HEK293 (cell line): ENCODE data around the gene ZNF296.

Experiments
- PATZ1 ChIP-seq: fragments of 450-650 bp; formaldehyde crosslinking; IDR thresholded peaks from 2 replicates; pipeline ENCODE4 v1.5.1; 2016; ENCODE audit warnings: missing biosample characterization, missing genetic modification characterization
- YY1 ChIP-seq: fragments of 450-650 bp; formaldehyde crosslinking; IDR thresholded peaks from 2 replicates; pipeline ENCODE4 v1.5.1; 2018; ENCODE audit warnings: missing biosample characterization, missing genetic modification characterization
- ZBTB20 ChIP-seq: fragments of 450-650 bp; formaldehyde crosslinking; IDR thresholded peaks from 2 replicates; pipeline ENCODE4 v1.5.1; 2016; ENCODE audit warnings: missing biosample characterization, missing genetic modification characterization
- ZFP41 ChIP-seq: fragments of 450-650 bp; formaldehyde crosslinking; IDR thresholded peaks from 2 replicates; pipeline ENCODE4 v1.5.1; 2016; ENCODE audit warnings: missing biosample characterization, missing genetic modification characterization, borderline replicate concordance
- ZNF280C ChIP-seq: fragments of 450-650 bp; formaldehyde crosslinking; IDR thresholded peaks from 2 replicates; pipeline ENCODE4 v1.5.1; 2016; ENCODE audit warnings: missing biosample characterization, missing genetic modification characterization
- ZNF311 ChIP-seq: fragments of 450-650 bp; formaldehyde crosslinking; IDR thresholded peaks from 2 replicates; pipeline ENCODE4 v1.5.1; 2017; ENCODE audit warnings: missing biosample characterization, missing genetic modification characterization, borderline replicate concordance
- ZNF623 ChIP-seq: fragments of 450-650 bp; formaldehyde crosslinking; IDR thresholded peaks from 2 replicates; pipeline ENCODE4 v1.5.1; 2016; ENCODE audit warnings: missing biosample characterization, missing genetic modification characterization
- ZNF777 ChIP-seq: fragments of 450-650 bp; formaldehyde crosslinking; IDR thresholded peaks from 2 replicates; pipeline ENCODE4 v1.5.1; 2017; ENCODE audit warnings: missing biosample characterization, missing genetic modification characterization, borderline replicate concordance
- ZSCAN30 ChIP-seq: fragments of 450-650 bp; IDR thresholded peaks from 2 replicates; pipeline ENCODE4 v1.5.1; 2018; ENCODE audit warnings: missing biosample characterization, mild to moderate bottlenecking, missing genetic modification characterization, moderate library complexity
- TF ChIP-seq, protein P1 (sequence below): fragments of 450-650 bp; formaldehyde crosslinking; IDR thresholded peaks from 2 replicates; pipeline ENCODE4 v1.5.1; 2017; ENCODE audit warnings: missing biosample characterization, mild to moderate bottlenecking, missing genetic modification characterization, moderate library complexity
- TF ChIP-seq, protein P2 (sequence below): fragments of 450-650 bp; formaldehyde crosslinking; IDR thresholded peaks from 2 replicates; pipeline ENCODE4 v1.5.1; 2016; ENCODE audit warnings: missing biosample characterization, missing genetic modification characterization

- TF ChIP-seq YY1 (no peak), ZSCAN30 (no peak), ZFP41 (tag by site-specific recombination) (no peak), ZBTB20 (no peak), ZNF777 (tag by site-specific recombination) (no peak), ZNF623 (tag by site-specific recombination) (no peak), PATZ1 (tag by site-specific recombination) (no peak), ZNF311 (tag by site-specific recombination) (no peak), ZNF280C (tag by site-specific recombination) (no peak)
- TF ChIP-seq, protein P1, sequence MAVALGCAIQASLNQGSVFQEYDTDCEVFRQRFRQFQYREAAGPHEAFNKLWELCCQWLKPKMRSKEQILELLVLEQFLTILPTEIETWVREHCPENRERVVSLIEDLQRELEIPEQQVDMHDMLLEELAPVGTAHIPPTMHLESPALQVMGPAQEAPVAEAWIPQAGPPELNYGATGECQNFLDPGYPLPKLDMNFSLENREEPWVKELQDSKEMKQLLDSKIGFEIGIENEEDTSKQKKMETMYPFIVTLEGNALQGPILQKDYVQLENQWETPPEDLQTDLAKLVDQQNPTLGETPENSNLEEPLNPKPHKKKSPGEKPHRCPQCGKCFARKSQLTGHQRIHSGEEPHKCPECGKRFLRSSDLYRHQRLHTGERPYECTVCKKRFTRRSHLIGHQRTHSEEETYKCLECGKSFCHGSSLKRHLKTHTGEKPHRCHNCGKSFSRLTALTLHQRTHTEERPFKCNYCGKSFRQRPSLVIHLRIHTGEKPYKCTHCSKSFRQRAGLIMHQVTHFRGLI = no peak
- TF ChIP-seq, protein P2, sequence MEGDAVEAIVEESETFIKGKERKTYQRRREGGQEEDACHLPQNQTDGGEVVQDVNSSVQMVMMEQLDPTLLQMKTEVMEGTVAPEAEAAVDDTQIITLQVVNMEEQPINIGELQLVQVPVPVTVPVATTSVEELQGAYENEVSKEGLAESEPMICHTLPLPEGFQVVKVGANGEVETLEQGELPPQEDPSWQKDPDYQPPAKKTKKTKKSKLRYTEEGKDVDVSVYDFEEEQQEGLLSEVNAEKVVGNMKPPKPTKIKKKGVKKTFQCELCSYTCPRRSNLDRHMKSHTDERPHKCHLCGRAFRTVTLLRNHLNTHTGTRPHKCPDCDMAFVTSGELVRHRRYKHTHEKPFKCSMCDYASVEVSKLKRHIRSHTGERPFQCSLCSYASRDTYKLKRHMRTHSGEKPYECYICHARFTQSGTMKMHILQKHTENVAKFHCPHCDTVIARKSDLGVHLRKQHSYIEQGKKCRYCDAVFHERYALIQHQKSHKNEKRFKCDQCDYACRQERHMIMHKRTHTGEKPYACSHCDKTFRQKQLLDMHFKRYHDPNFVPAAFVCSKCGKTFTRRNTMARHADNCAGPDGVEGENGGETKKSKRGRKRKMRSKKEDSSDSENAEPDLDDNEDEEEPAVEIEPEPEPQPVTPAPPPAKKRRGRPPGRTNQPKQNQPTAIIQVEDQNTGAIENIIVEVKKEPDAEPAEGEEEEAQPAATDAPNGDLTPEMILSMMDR (tag by site-specific recombination) = no peak
Measured at GRCh38 chr19:45114116-45114515, 37.8 kb upstream of the ZNF296 start.
